Cortex of kidney (tissue), 1 donor: ENCODE data around the gene ATP7B.

Source experiments
- DNase-seq: peaks from one replicate; lab custom pipeline; 2025; lab: John Stamatoyannopoulos, UW

The ATP7B gene

GRCh38 chr13:51978796-51979556, 32.3 kb downstream of the ATP7B start:
- no peak for DNase-seq

- DNase-seq: no peak
These were observed 33.6 kb downstream of the ATP7B start for GRCh38 chr13:51977625-51978024.

GRCh38 chr13:51976890-51977289, 34.4 kb downstream of the ATP7B start:
- DNase-seq: no peak

- DNase-seq: no peak
These were observed 34.8 kb downstream of the ATP7B start for GRCh38 chr13:51976423-51976822.

- DNase-seq: no peak
These were observed 36.8 kb downstream of the ATP7B start for GRCh38 chr13:51974482-51974881.

GRCh38 chr13:51971520-51972426, 39.5 kb downstream of the ATP7B start:
- no peak for DNase-seq

- DNase-seq: no peak
These were observed 40.9 kb downstream of the ATP7B start for GRCh38 chr13:51970349-51970748.

- no peak for DNase-seq
These were observed 43.5 kb downstream of the ATP7B start for GRCh38 chr13:51967482-51968446.

- no peak for DNase-seq
These were observed 45.1 kb downstream of the ATP7B start for GRCh38 chr13:51966186-51966585.

GRCh38 chr13:51961493-51962403, 49.5 kb downstream of the ATP7B start:
- no peak for DNase-seq

- no peak for DNase-seq
These were observed 50.5 kb downstream of the ATP7B start for GRCh38 chr13:51960766-51961165.

GRCh38 chr13:51959773-51960172, 51.5 kb downstream of the ATP7B start:
- no peak for DNase-seq

- DNase-seq: no peak
These were observed 53.1 kb downstream of the ATP7B start for GRCh38 chr13:51958217-51958547.

GRCh38 chr13:51957377-51958216, 53.7 kb downstream of the ATP7B start:
- DNase-seq: no peak

- DNase-seq: no peak
These were observed 54.5 kb downstream of the ATP7B start for GRCh38 chr13:51956717-51957116.

GRCh38 chr13:51955816-51956603, 55.2 kb downstream of the ATP7B start:
- no peak for DNase-seq

GRCh38 chr13:51955281-51955771, 55.9 kb downstream of the ATP7B start:
- no peak for DNase-seq

- DNase-seq: no peak
These were observed 57.7 kb downstream of the ATP7B start for GRCh38 chr13:51953347-51954195.
